ENCODE data around the gene PCNT.

GRCh38 chr21:46327711-46328110 lies 3.8 kb downstream of the PCNT start:
- TF ChIP-seq ZNF350 (tag by site-specific recombination; IDR thresholded peaks at IDR 0.05), result no peak
- no peak for TF ChIP-seq ZBTB48 (tag by site-specific recombination; IDR thresholded peaks at IDR 0.05)
- no peak for TF ChIP-seq ZNF555 (tag by site-specific recombination; conservative IDR thresholded peaks at IDR 0.05)
- no peak for TF ChIP-seq ZNF37A (tag by site-specific recombination; IDR thresholded peaks at IDR 0.05)
- TF ChIP-seq CTCF (tag by site-specific recombination; IDR thresholded peaks at IDR 0.05), result no peak
- TF ChIP-seq ZNF560 (tag by site-specific recombination; IDR thresholded peaks at IDR 0.05; ENCODE audit: borderline replicate concordance), result no peak
- no peak for TF ChIP-seq TCF7L2 (IDR thresholded peaks at IDR 0.05; ENCODE audit: borderline replicate concordance, low read depth, low read length)
- TF ChIP-seq PATZ1 (tag by site-specific recombination; IDR thresholded peaks at IDR 0.05), result no peak
- no peak for TF ChIP-seq KLF1 (tag by site-specific recombination; IDR thresholded peaks at IDR 0.05)
- no peak for TF ChIP-seq REST (tag by site-specific recombination; IDR thresholded peaks at IDR 0.05)
- TF ChIP-seq MZF1 (tag by site-specific recombination; IDR thresholded peaks at IDR 0.05; ENCODE audit: borderline replicate concordance), result no peak
- no peak for TF ChIP-seq ZNF214 (tag by site-specific recombination; IDR thresholded peaks at IDR 0.05; ENCODE audit: borderline replicate concordance)

All from HEK293 (cell line).